Frontal cortex (tissue), 4 donors: Measurements from ENCODE around the gene ZNF385D. TPM values are rescaled to one million over a fixed set of nuclear protein-coding genes. Genes with fewer than 3 reads are reported as not detected.
A peak's percentile ranks its signal among the peaks of the same experiment; 100 is the strongest.

Experiments used
- DNase-seq, 2 donors: peaks; one replicate each; pipeline ENCODE4 v3.0.0; 2012; ENCODE audit warnings: low spot score in 2 of 2
- FAIRE-seq: peaks from 2 replicates; lab custom pipeline; 2012; peaks lifted over from hg19 to GRCh38; lab: Jason Lieb, UNC
- total RNA-seq: library from RNA; depleted of rRNA; stranded (reverse); fragments of >200 nt; gene quantifications from one replicate; pipeline ENCODE4 v1.2.3, GENCODE V29; 2014
- donor health status: control.
- donor health status: control.
- donor health status: control.

ZNF385D gene, protein sequence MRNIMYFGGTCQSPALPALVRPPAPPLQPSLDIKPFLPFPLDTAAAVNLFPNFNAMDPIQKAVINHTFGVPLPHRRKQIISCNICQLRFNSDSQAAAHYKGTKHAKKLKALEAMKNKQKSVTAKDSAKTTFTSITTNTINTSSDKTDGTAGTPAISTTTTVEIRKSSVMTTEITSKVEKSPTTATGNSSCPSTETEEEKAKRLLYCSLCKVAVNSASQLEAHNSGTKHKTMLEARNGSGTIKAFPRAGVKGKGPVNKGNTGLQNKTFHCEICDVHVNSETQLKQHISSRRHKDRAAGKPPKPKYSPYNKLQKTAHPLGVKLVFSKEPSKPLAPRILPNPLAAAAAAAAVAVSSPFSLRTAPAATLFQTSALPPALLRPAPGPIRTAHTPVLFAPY
- total RNA-seq = 17.5 TPM

DNA sequence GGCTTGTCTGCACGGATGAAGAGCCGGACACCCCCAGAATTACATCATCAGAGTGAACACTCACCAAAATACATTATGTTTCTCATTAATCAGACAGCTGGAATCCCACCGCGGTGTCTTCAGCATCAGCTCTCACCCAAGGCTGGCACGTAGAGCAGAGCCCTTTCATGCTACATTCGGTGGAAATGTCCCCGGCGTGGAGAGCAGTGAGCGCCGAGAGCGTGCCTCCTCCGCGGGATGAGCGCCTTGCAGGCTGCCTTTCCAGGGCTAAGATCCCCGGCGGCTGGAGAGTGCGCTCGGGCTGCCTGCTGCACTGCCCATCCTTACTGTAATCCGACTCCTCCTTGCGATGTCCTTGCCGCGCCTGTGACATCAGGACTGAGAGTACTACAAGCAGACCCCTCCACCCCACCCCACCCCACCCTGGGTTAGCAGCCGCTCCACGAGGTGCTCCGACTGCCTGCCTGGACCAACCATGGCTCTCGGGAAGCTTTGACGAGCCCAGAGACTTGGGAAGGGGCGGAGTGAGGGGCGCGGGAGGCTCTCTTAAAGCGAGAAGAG, at the start of gene ZNF385D:
Gene ZNF385D (minus strand): TSS at position 380 of the 561 bp plus-strand sequence. CDS start 294 bp downstream, at position 86.
- FAIRE-seq (no peak), DNase-seq (peak in 1 of 2 donors; percentile 14)

DNA sequence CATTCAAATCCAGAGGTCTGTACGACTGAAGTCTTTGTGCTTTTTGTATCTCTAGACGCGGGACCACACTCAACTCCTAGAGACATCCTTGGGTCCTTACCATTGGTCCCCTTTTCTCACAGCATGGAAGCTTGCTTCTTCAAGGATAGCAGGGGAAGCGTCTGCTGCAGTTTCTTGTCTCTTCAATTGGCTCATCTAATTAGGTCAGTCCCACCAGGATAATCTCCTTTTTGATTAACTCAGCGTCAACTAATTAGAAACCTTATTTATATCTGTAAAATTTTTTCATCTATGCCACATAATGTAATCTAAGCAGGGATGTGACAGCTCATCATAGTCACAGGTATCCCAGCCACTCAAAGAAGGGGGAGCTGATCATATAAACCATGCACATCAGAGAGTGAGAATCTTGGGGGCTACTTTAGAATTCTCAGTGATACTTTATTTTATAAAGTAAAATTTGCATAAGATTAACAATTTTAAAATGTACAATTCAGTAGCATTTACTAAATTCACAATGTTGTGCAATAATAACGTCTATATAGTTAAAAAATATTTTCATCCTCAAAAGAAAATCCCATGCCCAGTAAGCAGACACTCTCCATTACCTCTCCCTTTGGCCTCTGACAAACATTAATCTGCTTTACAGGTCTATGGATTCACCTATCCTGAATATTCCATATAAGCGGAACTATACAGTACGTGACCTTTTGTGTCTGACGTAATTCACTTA, 47.5 kb upstream of the ZNF385D start:
- DNase-seq (no peak), FAIRE-seq (no peak)

- FAIRE-seq (no peak), DNase-seq (no peak)
These were observed 44.9 kb upstream of the ZNF385D start for GRCh38 chr3:21795921-21796320.

DNA sequence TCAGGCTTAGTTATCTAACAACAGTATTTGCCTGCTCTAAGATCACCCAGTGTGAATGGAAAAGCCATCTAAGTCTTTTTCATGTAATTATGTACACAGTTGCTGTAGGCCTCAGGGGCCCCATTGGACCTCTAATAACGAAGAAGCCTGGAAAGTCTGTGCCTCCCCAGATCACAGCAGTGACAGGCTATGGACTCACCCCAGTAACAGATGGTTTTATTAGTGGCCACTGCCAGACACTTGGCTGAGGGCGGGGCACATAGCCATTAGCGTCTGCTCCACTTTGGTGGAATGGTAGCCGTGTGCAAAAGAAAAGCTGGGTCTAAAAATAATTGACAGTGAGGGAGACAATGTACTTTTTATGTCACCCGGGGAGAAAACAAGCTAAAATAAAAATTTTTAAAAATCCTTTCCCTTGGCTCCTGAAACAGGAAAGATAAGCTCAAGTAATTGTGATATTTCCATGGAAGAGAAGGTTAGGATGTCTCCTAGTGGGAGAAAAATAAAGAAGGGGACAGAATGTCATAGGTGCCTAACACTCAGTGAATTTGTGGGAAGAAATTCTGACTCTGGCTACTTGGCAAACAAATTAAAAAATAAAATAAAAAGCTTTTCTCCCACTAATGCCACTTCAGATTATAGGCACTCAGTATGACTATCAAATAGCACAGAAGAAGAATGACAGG, 44.3 kb upstream of the ZNF385D start:
- FAIRE-seq (no peak), DNase-seq (no peak)

GRCh38 chr3:21794291-21794690, 43.3 kb upstream of the ZNF385D start:
- DNase-seq = no peak
- no peak for FAIRE-seq

GRCh38 chr3:21792176-21792575, 41.2 kb upstream of the ZNF385D start:
- no peak for DNase-seq
- FAIRE-seq = no peak

- DNase-seq (no peak), FAIRE-seq (no peak)
These were observed 40.3 kb upstream of the ZNF385D start for GRCh38 chr3:21791356-21791755.

GRCh38 chr3:21790466-21790865, 39.5 kb upstream of the ZNF385D start:
- DNase-seq (no peak), FAIRE-seq (no peak)

DNA sequence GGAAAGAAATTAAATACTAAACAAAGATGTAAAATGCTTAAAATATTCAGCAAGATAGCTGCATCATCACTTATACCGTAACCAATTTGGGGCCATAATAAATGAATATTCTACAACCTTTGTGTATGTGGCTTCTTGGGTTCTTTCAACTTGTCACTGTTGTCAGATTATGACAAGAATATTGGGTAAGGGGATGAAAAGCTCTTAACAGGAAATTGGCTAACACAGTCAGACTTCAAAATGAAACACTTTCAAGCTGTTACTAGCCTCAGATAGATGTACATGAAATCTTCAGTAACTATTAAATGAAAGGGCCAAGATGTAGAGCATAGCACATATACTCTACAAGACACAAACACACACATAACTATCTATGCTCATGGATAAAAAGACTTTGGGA, 38.7 kb upstream of the ZNF385D start:
- no peak for DNase-seq
- no peak for FAIRE-seq

DNA sequence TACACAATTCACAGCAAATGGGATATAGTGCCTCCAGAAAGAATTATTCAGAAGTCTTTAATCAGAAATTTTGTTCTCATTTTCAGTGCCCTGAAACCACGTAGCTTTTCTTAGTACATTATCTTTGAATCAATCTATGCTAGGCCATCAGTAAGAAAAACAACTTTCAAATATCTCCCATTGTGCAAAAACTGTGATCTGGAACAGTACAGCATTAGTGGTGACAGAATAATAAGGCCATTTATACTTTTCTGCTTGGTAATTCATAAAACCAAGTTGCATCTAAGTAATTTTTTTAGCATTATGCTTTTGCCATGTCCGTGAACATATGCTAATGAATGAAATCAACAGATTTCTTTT, 35.4 kb upstream of the ZNF385D start:
- DNase-seq (no peak), FAIRE-seq (no peak)

GRCh38 chr3:21785765-21786437, 34.9 kb upstream of the ZNF385D start:
- no peak for DNase-seq
- FAIRE-seq = no peak

GRCh38 chr3:21783839-21784238, 32.8 kb upstream of the ZNF385D start:
- no peak for FAIRE-seq
- no peak for DNase-seq

- no peak for DNase-seq
- FAIRE-seq = no peak
These were observed 30.3 kb upstream of the ZNF385D start for GRCh38 chr3:21781355-21781754.

GRCh38 chr3:21779909-21780308, 28.9 kb upstream of the ZNF385D start:
- DNase-seq (no peak), FAIRE-seq (no peak)

DNA sequence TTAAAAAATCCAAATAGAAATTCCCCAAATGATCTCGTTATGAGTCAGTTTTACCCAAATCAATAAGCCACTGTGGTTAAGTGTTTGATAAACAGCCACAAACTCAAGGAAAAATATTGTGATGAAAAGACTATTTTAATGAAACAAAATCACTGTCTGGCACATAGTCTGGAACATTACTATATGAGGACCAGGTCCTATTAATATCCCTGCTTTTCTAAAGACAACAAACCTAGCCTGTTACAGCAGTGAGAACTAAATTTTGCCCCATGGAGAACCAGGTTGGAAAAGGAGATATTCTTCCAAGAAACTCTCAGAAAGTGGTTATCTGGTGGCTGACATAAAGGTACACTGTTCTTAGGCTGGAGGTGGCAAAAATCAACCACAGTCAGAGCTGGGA, 27.7 kb upstream of the ZNF385D start:
- DNase-seq (no peak), FAIRE-seq (no peak)

DNA sequence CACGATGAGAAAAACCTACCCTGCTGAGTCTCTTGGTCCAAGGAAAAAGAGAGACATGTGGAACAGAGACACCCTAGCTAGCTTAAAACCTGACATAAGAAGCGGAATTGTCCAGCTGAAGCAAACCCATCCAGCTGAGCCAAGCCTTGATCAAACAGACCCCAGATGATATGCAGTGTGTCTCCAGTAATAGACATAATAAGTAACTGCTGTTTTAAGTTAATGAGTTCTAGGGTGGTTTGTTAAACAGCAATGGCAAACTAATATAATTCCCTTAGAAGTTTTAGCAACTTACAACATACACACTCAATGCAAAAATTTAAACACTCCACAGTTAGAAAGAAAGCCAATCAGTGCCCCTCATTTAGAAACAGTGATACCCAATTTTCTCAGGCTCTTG, 26.8 kb upstream of the ZNF385D start:
- no peak for FAIRE-seq
- DNase-seq = no peak

DNA sequence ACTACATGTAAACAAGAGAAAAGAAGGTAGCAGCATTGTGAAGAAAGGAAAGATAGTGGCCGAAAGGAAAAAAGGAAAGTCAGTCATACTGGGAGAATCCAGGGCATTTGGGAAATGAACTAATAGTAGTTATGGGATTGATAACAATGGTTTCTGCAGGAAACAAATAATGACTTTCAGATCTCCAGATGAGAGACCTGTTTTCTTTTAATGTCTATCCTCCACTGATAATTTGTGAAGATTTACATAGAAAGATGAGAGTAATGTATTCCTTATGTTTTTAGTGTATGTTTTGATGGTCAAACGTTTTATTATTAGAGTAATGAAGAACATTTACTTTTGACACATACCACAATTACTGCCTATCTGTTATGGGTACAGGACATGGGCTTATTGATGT, 15.0 kb upstream of the ZNF385D start:
- FAIRE-seq (no peak), DNase-seq (no peak)

DNA sequence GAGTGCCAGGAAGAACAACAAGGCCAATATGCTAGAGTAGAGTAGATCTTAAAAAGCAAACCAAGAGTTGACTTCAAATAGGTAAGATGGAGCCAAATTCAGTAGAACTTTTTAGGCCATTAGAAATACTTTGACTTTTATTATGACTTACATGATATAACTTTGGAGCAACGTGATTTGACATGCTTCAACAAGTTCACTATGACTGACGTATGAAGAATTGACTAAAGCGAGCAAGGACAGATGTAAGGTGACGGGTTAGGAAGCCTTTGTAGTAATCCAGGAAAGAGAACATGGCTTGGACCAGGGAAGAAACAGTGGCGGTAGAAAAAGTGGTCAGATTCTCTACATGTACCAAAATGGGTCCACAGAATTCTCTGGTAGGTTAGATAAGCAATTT, 4.9 kb upstream of the ZNF385D start:
- no peak for DNase-seq
- no peak for FAIRE-seq

GRCh38 chr3:21754839-21755238, 3.8 kb upstream of the ZNF385D start:
- FAIRE-seq (no peak), DNase-seq (no peak)

GRCh38 chr3:21752749-21753347, 1.8 kb upstream of the ZNF385D start:
- peak; percentile 74 for FAIRE-seq
- peak; percentile 6 to 22 for DNase-seq
